HepG2 (cell line): ENCODE measurements around the gene UBAP1L. TPM values are rescaled to one million over a fixed set of nuclear protein-coding genes. Genes with fewer than 3 reads are reported as not detected.

Experiments
- ARID5B ChIP-seq: IDR thresholded peaks from 2 replicates; pipeline ENCODE4 v1.4.0; 2020; ENCODE audit warnings: mild to moderate bottlenecking, missing genetic modification reagents
- MED1 ChIP-seq: sonication (generic); formaldehyde crosslinking; IDR thresholded peaks from 2 replicates; pipeline ENCODE4 v1.4.0; 2020; ENCODE audit warnings: missing genetic modification reagents
- MIER2 ChIP-seq: IDR thresholded peaks from 2 replicates; pipeline ENCODE4 v1.6.1; 2016; ENCODE audit warnings: missing biosample characterization, missing genetic modification reagents
- MYC ChIP-seq: sonication (generic); formaldehyde crosslinking; IDR thresholded peaks from 2 replicates; pipeline ENCODE4 v1.9.0; 2021; ENCODE audit warnings: missing genetic modification reagents, borderline replicate concordance
- MYPOP ChIP-seq: sonication (generic); formaldehyde crosslinking; IDR thresholded peaks from 2 replicates; pipeline ENCODE4 v1.8.1; 2023; ENCODE audit warnings: mild to moderate bottlenecking, moderate library complexity, missing genetic modification reagents
- PBX3 ChIP-seq: sonication (generic); formaldehyde crosslinking; IDR thresholded peaks from 2 replicates; pipeline ENCODE4 v1.8.1; 2023; ENCODE audit warnings: missing genetic modification reagents, inconsistent platforms, borderline replicate concordance
- SOX13 ChIP-seq, 3 experiments: fragments of 450-650 bp in 1 of 3; sonication (generic) in 1 of 3; formaldehyde crosslinking in 1 of 3; IDR thresholded peaks in 2 of 3; conservative IDR thresholded peaks in 1 of 3; 2 replicates each; pipeline versions ENCODE4 v1.5.0 to v1.6.1; 2016 to 2020; ENCODE audit warnings: antibody characterized with exemption in 1 of 3, mild to moderate bottlenecking in 1 of 3, missing compliant biosample characterization in 1 of 3, missing genetic modification reagents in 1 of 3, moderate library complexity in 1 of 3
- TGIF2 ChIP-seq: IDR thresholded peaks from 2 replicates; pipeline ENCODE4 v1.6.1; 2016; ENCODE audit warnings: control low read depth, missing compliant biosample characterization
- ZBED4 ChIP-seq: sonication (generic); formaldehyde crosslinking; IDR thresholded peaks from 2 replicates; pipeline ENCODE4 v1.4.0; 2020; ENCODE audit warnings: missing genetic modification reagents, borderline replicate concordance
- ZNF281 ChIP-seq: sonication (generic); formaldehyde crosslinking; IDR thresholded peaks from 2 replicates; pipeline ENCODE4 v1.4.0; 2020; ENCODE audit warnings: missing genetic modification reagents, borderline replicate concordance
- ZSCAN9 ChIP-seq: IDR thresholded peaks from 2 replicates; pipeline ENCODE4 v1.6.1; 2016; ENCODE audit warnings: borderline replicate concordance
- polyA plus RNA-seq, 8 experiments: library from polyadenylated mRNA; depleted of rRNA in 3 of 8; stranded (reverse) in 7 of 8; unstranded in 1 of 8; fragments of >200 nt; fragmentation: Illumina TruSeq in 4 of 8; extraction: Trizol in 4 of 8; gene quantifications; 2 replicates each; pipeline versions ENCODE4 v1.2.1 to v1.2.3, GENCODE V29; 2011 to 2016; ENCODE audit warnings: low read depth in 4 of 8, missing spikeins in 1 of 8, mixed read lengths in 1 of 8; ENCODE audit not compliant: insufficient read depth in 1 of 8
- total RNA-seq, 5 experiments: library from RNA; depleted of rRNA; stranded (reverse); fragments of >200 nt; fragmentation: Illumina TruSeq; extraction: Trizol; gene quantifications; 2 replicates each; pipeline ENCODE4 v1.2.3, GENCODE V29; 2016; ENCODE audit warnings: low read depth in 1 of 5

The UBAP1L gene
- total and polyA plus RNA-seq, 2 of the 13 experiments (the other 11 are each of a cell fraction or from before 2014, with no cell fraction given): 0.86 to 1.4 TPM

GRCh38 chr15:65054333-65055200 lies 60.4 kb downstream of the UBAP1L start (continued):
- TF ChIP-seq ZNF281 (CRISPR knock-in tag): no peak
- TF ChIP-seq TGIF2: peak; percentile 81; the same call in 1 of the 2 replicates
- TF ChIP-seq SOX13 (IDR thresholded peaks at IDR 0.05): no peak
- peak in 1 of 2 experiments; percentile 25; a peak in 1 of 4 replicates for TF ChIP-seq SOX13 (CRISPR knock-in tag; conservative IDR thresholded peaks at IDR 0.05 in 1 of 2, IDR thresholded peaks at IDR 0.05 in 1 of 2)
- TF ChIP-seq MYC (CRISPR knock-in tag): peak; percentile 60; the same call in 1 of the 2 replicates
- TF ChIP-seq ARID5B (CRISPR knock-in tag): peak; percentile 59
- TF ChIP-seq ZSCAN9: peak; percentile 85; the same call in 1 of the 2 replicates
- TF ChIP-seq MYPOP (CRISPR knock-in tag): 0 out of 2 replicates have a peak, but pooled peaks have one; percentile 34
- TF ChIP-seq MED1: 0 out of 2 replicates have a peak, but pooled peaks have one; percentile 43
- TF ChIP-seq ZBED4 (CRISPR knock-in tag): peak; percentile 58; the same call in 1 of the 2 replicates
- 0 out of 2 replicates have a peak, but pooled peaks have one; percentile 45 for TF ChIP-seq MIER2
- no peak for TF ChIP-seq PBX3 (CRISPR knock-in tag)
